ENCODE data around the gene EIF4E1B.

DNA sequence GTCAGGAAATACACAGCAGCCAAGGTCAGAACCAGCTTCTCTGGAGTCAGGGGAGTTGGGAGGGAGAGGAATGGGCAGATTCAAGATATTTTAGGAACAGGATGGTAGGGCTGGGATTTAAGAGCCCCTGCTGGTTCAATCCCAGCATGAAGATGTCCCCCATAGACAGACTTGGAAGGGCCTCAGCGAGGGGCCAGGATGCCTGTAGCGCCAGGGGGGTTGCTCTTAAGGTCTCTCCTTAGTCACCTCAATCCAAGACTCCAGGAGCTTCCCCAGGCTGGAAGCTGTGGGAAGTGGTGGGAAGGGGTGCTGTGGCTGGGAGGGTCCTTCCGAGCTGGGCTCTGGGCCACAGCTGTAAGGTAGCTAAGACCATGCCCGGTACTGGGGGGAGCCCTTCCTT lies 8.7 kb downstream of the EIF4E1B start:
- no peak for TF ChIP-seq EZH2phosphoT487 (IDR thresholded peaks at IDR 0.05)
- no peak for TF ChIP-seq CTCF (IDR thresholded peaks at IDR 0.05)
- TF ChIP-seq EZH2 (IDR thresholded peaks at IDR 0.05): no peak

All from neural progenitor cell (in vitro differentiated cells).